GM12892 (cell line): ENCODE results near the gene SDHB. TPM values are rescaled to one million over a fixed set of nuclear protein-coding genes. Genes with fewer than 3 reads are reported as not detected.

Experiments
- DNase-seq: peaks from one replicate; pipeline ENCODE4 v3.0.0; 2011; ENCODE audit not compliant: insufficient read length
- FAIRE-seq: peaks from 2 replicates; lab custom pipeline; 2011; peaks lifted over from hg19 to GRCh38; lab: Jason Lieb, UNC
- POLR2A ChIP-seq: IDR thresholded peaks from 2 replicates; pipeline ENCODE4 v1.6.1; 2011; ENCODE audit warnings: low read depth, low read length, control low read depth
- POLR2AphosphoS5 ChIP-seq: IDR thresholded peaks from 2 replicates; pipeline ENCODE4 v1.6.1; 2011; ENCODE audit warnings: low read depth, low read length, control low read depth
- TAF1 ChIP-seq: IDR thresholded peaks from 2 replicates; pipeline ENCODE4 v1.6.1; 2011; ENCODE audit warnings: low read depth, mild to moderate bottlenecking, control low read depth, low read length, borderline replicate concordance
- polyA plus RNA-seq: library from polyadenylated mRNA; unstranded; fragments of >200 nt; gene quantifications from one replicate; pipeline ENCODE4 v1.2.1, GENCODE V29; 2012; ENCODE audit warnings: missing spikeins, inconsistent platforms; ENCODE audit not compliant: missing spikeins

Gene SDHB
- 156 TPM for polyA plus RNA-seq

GRCh38 chr1:17053685-17054410 lies at the start of gene SDHB:
SDHB (minus strand) TSS chr1:17054032; CDS start chr1:17054019, 13 bp downstream.
- DNase-seq, result peak; percentile 97
- TF ChIP-seq POLR2A, result peak; percentile 85
- peak; percentile 81 for TF ChIP-seq POLR2AphosphoS5
- peak; percentile 85 for TF ChIP-seq TAF1
- FAIRE-seq, result peak; percentile 100

GRCh38 chr1:17102232-17102631 lies 48.4 kb upstream of the SDHB start:
- FAIRE-seq, result no peak
- TF ChIP-seq POLR2AphosphoS5, result no peak
- TF ChIP-seq POLR2A, result no peak
- no peak for TF ChIP-seq TAF1
- DNase-seq, result no peak

- FAIRE-seq, result no peak
- DNase-seq, result no peak
Measured at GRCh38 chr1:17101261-17101660, 47.4 kb upstream of the SDHB start.

GRCh38 chr1:17099616-17100340 lies 45.9 kb upstream of the SDHB start:
- TF ChIP-seq TAF1 (no peak), POLR2AphosphoS5 (no peak), POLR2A (no peak)
- no peak for FAIRE-seq
- DNase-seq, result no peak

More at GRCh38 chr1:17101261-17101660, 47.4 kb upstream of the SDHB start:
- TF ChIP-seq POLR2AphosphoS5, result no peak
- TF ChIP-seq TAF1, result no peak
- TF ChIP-seq POLR2A, result no peak

GRCh38 chr1:17098446-17099317 lies 44.9 kb upstream of the SDHB start:
- TF ChIP-seq POLR2A, result no peak
- TF ChIP-seq POLR2AphosphoS5, result no peak
- TF ChIP-seq TAF1, result no peak
- no peak for FAIRE-seq
- DNase-seq, result no peak

- TF ChIP-seq POLR2AphosphoS5, result no peak
- no peak for TF ChIP-seq TAF1
- TF ChIP-seq POLR2A, result no peak
- no peak for DNase-seq
- FAIRE-seq, result no peak
Measured at GRCh38 chr1:17097787-17098186, 44.0 kb upstream of the SDHB start.

- FAIRE-seq, result no peak
- DNase-seq, result no peak
- TF ChIP-seq POLR2AphosphoS5, result no peak
- no peak for TF ChIP-seq TAF1
- TF ChIP-seq POLR2A, result no peak
Measured at GRCh38 chr1:17097147-17097546, 43.3 kb upstream of the SDHB start.

GRCh38 chr1:17096584-17096983 lies 42.8 kb upstream of the SDHB start:
- TF ChIP-seq POLR2A (no peak), POLR2AphosphoS5 (no peak), TAF1 (no peak)
- FAIRE-seq (no peak), DNase-seq (no peak)

- DNase-seq (no peak), FAIRE-seq (no peak)
- TF ChIP-seq TAF1 (no peak), POLR2AphosphoS5 (no peak), POLR2A (no peak)
Measured at GRCh38 chr1:17095141-17095540, 41.3 kb upstream of the SDHB start.

GRCh38 chr1:17094664-17095063 lies 40.8 kb upstream of the SDHB start:
- TF ChIP-seq POLR2A (no peak), TAF1 (no peak), POLR2AphosphoS5 (no peak)
- DNase-seq (peak; percentile 43), FAIRE-seq (peak; percentile 74)

- FAIRE-seq, result no peak
- TF ChIP-seq TAF1 (no peak), POLR2A (no peak)
Measured at GRCh38 chr1:17093822-17094393, 40.1 kb upstream of the SDHB start.

More at GRCh38 chr1:17093822-17094393, 40.1 kb upstream of the SDHB start:
- DNase-seq, result no peak
